CD4-positive, alpha-beta T cell (primary cell): Measurements from ENCODE around the gene CCDC116. TPM values are rescaled to one million over a fixed set of nuclear protein-coding genes. Genes with fewer than 3 reads are reported as not detected.

ENCODE experiments used
- ATAC-seq: fragments of 200-7000 bp; cut with Tn5 transposase; one replicate; pipeline ENCODE4 v1.10.0; 2022; ENCODE audit warnings: mild to moderate bottlenecking; ENCODE audit not compliant: poor library complexity
- CTCF ChIA-PET: fragments of 350-600 bp; sonication (Branson Sonifier 250); formaldehyde crosslinking; loops from one replicate; lab custom pipeline; 2021; ENCODE audit warnings: antibody characterized with exemption, inconsistent platforms; lab: Charles Lee
- POLR2A ChIA-PET: fragments of 350-600 bp; sonication (Branson Sonifier 250); formaldehyde crosslinking; loops from one replicate; lab custom pipeline; 2021; ENCODE audit warnings: antibody characterized with exemption, inconsistent platforms; lab: Charles Lee
- DNase-seq, 14 experiments: peaks; one replicate each; pipeline ENCODE4 v3.0.0-alpha.2; 2013 to 2020; ENCODE audit warnings: mixed read lengths in 2 of 14
- H3K27ac ChIP-seq, 2 donors: one replicate each; pipeline versions ENCODE4 v1.5.1 to v1.7.0; 2013; ENCODE audit warnings: low read length in 2 of 2, low read depth in 1 of 2, mild to moderate bottlenecking in 1 of 2
- H3K27me3 ChIP-seq, 2 experiments: 1 replicate in 1 of 2; 2 replicates in 1 of 2; pipeline versions ENCODE4 v1.6.1 to v1.7.0; 2013; ENCODE audit warnings: low read length in 2 of 2, control low read depth in 1 of 2, mild to moderate bottlenecking in 1 of 2, moderate library complexity in 1 of 2; ENCODE audit not compliant: insufficient read depth in 2 of 2, control insufficient read depth in 1 of 2
- H3K36me3 ChIP-seq: one replicate; pipeline ENCODE4 v1.6.1; 2013; ENCODE audit warnings: low read length, control low read depth; ENCODE audit not compliant: insufficient read depth
- H3K4me1 ChIP-seq: one replicate; pipeline ENCODE4 v1.6.1; 2013; ENCODE audit warnings: low read length, control low read depth; ENCODE audit not compliant: insufficient read depth
- H3K4me3 ChIP-seq: one replicate; pipeline ENCODE4 v1.5.1; 2013; ENCODE audit warnings: mild to moderate bottlenecking, low read length, moderate library complexity
- H3K9me3 ChIP-seq, 2 experiments: 1 replicate in 1 of 2; 2 replicates in 1 of 2; pipeline versions ENCODE4 v1.6.1 to v1.7.0; 2013; ENCODE audit warnings: low read length in 2 of 2, mild to moderate bottlenecking in 2 of 2, control low read depth in 1 of 2, moderate library complexity in 1 of 2; ENCODE audit not compliant: control insufficient read depth in 1 of 2, insufficient read depth in 1 of 2
- H3K27ac Mint-ChIP-seq: one replicate; pipeline ENCODE4 v1.8.0; 2020; ENCODE audit warnings: mixed read lengths
- H3K27me3 Mint-ChIP-seq: one replicate; pipeline ENCODE4 v1.8.0; 2021; ENCODE audit warnings: mixed read lengths
- H3K36me3 Mint-ChIP-seq: one replicate; pipeline ENCODE4 v1.8.0; 2021; ENCODE audit warnings: low read depth, mixed read lengths
- H3K4me1 Mint-ChIP-seq: one replicate; pipeline ENCODE4 v1.8.0; 2021; ENCODE audit warnings: low read depth, mixed read lengths
- H3K4me3 Mint-ChIP-seq: one replicate; pipeline ENCODE4 v1.8.0; 2020; ENCODE audit warnings: mild to moderate bottlenecking, mixed read lengths
- H3K9me3 Mint-ChIP-seq: one replicate; pipeline ENCODE4 v1.8.0; 2020; ENCODE audit warnings: mixed read lengths
- intact Hi-C, 2 experiments: fragments of 100-400 bp; cut with DNase I in 1 of 2; cut with micrococcal nuclease in 1 of 2; formaldehyde crosslinking; loops; one replicate each; pipeline versions ENCODE4 v1.15.1 to v1.9.0; 2023 to 2025; cut with DNase I, micrococcal nuclease
- total RNA-seq, 174 experiments: library from RNA in 2 of 174; stranded (reverse) in 2 of 174; gene quantifications; one replicate each; pipeline ENCODE4 v1.2.3 and lab custom pipeline; 2021 to 2026
- TF ChIP-seq, protein P1 (sequence below): fragments of 200-600 bp; IDR thresholded peaks from one replicate; pipeline ENCODE4 v1.8.0; 2022; ENCODE audit warnings: antibody characterized with exemption, mild to moderate bottlenecking

Gene CCDC116
- total RNA-seq, 2 experiments from 2014 or later = 0.14 to 0.20 TPM

DNA sequence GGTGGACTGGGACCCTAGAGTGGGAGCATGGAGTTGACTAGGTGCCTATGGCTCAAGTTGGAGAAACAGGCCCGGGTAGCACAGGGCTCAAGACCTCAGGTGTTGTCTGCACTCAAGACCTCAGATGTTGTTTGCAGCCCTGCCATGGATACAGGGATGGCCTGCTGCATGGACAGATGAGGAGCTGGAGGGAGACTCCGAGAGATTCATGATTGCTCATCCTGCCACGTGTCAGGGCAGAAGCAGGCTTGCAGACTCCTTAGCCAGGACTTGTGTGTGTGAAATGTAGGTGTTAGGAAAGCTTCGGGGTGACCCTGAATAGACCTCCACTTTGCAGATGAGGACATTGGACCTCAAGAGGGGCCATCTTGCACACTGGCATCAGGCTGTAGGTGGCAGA is 921 bp downstream of the CCDC116 start:
- POLR2A ChIA-PET = interaction anchor here (1.8 kb wide), 1 partner anchor 9 kb away, joined by 14 read pairs; the partner anchor contains the start of gene SDF2L1
- H3K27me3 Mint-ChIP-seq = no peaks in the 10 kb centered on the region
- Histone ChIP-seq H3K36me3 (peaks cover 1% of the 10 kb centered on the region), H3K27ac (no peak overlapping the region), H3K9me3 (peaks cover 0 to 7% of the 10 kb centered on the region in 2 experiments), H3K4me1 (peaks cover 24% of the 10 kb centered on the region), H3K27me3 (no peaks in the 10 kb centered on the region), H3K4me3 (no peak overlapping the region)
- intact Hi-C loops = no loop called here
- ATAC-seq (no peak), DNase-seq (no peak)
- H3K9me3 Mint-ChIP-seq = no peaks in the 10 kb centered on the region
- H3K4me3 Mint-ChIP-seq = no peak overlapping the region
- CTCF ChIA-PET = interaction anchor here (5.1 kb wide), 1 partner anchor 13 kb away, joined by 40 read pairs; no protein-coding TSS in a partner anchor
- peaks cover 25% of the 10 kb centered on the region for H3K4me1 Mint-ChIP-seq
- H3K27ac Mint-ChIP-seq = no peak overlapping the region
- TF ChIP-seq, protein P1, sequence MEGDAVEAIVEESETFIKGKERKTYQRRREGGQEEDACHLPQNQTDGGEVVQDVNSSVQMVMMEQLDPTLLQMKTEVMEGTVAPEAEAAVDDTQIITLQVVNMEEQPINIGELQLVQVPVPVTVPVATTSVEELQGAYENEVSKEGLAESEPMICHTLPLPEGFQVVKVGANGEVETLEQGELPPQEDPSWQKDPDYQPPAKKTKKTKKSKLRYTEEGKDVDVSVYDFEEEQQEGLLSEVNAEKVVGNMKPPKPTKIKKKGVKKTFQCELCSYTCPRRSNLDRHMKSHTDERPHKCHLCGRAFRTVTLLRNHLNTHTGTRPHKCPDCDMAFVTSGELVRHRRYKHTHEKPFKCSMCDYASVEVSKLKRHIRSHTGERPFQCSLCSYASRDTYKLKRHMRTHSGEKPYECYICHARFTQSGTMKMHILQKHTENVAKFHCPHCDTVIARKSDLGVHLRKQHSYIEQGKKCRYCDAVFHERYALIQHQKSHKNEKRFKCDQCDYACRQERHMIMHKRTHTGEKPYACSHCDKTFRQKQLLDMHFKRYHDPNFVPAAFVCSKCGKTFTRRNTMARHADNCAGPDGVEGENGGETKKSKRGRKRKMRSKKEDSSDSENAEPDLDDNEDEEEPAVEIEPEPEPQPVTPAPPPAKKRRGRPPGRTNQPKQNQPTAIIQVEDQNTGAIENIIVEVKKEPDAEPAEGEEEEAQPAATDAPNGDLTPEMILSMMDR = no peak
- peaks cover 10% of the 10 kb centered on the region for H3K36me3 Mint-ChIP-seq

DNA sequence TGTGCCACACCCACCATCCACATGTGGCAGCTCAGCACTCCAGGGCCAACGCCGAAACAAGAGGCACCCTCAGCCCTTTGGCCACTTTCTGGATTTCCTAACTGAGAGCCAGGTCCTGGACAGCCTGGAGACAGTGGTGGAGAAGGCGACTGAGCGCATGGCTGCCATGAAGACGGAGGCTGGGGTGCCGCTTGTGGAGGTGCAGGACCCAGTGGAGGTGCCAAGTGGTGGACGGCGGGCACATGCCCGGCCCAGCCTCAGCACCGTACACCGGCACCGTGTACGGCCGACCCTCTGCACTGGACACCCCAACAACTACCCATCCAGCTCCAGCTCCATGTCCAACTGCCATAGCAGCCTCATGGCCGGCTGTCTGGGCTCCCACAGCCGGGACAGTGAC is 1.5 kb downstream of the CCDC116 start:
- H3K4me3 Mint-ChIP-seq = no peak overlapping the region
- H3K9me3 ChIP-seq = peaks cover 0 to 7% of the 10 kb centered on the region in 2 experiments

DNA sequence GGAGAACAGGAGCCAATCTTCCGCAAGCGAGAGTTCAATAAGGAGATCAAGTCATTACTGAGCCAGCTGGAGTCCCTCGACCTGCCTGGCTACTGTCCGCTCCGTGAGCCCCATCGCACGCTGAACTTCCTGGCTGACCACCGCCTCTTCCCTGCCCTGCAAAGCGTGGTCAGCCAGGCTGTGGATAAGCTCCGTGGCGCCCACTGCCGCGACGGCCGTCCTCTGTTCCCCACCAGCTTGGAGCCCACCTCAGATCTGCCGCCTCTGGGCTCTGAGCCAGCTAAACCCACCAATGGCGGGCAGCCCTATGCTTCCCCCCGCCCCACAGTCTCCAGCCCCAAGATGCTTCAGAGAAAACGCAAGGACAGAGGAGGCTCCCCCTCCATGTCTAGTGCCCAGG is 2.3 kb downstream of the CCDC116 start:
- Histone ChIP-seq H3K4me1 (peaks cover 13% of the 10 kb centered on the region), H3K27me3 (no peaks in the 10 kb centered on the region), H3K4me3 (no peak overlapping the region), H3K36me3 (no peaks in the 10 kb centered on the region), H3K27ac (no peak overlapping the region), H3K9me3 (peaks cover 0 to 7% of the 10 kb centered on the region in 2 experiments)
- DNase-seq (no peak), ATAC-seq (no peak)
- Mint-ChIP-seq H3K27me3 (no peaks in the 10 kb centered on the region), H3K36me3 (peaks cover 3% of the 10 kb centered on the region), H3K4me3 (no peak overlapping the region), H3K9me3 (no peaks in the 10 kb centered on the region), H3K27ac (no peak overlapping the region), H3K4me1 (peaks cover 19% of the 10 kb centered on the region)
- intact Hi-C loops = no loop called here
- ChIA-PET POLR2A (no interaction called here), CTCF (interaction anchor here (1.3 kb wide), 1 partner anchor 12 kb away, joined by 3 read pairs; no protein-coding TSS in a partner anchor)
- TF ChIP-seq, protein P1 = no peak

More for the DNA sequence above, 1.5 kb downstream of the CCDC116 start:
- Histone ChIP-seq H3K4me1 (peaks cover 18% of the 10 kb centered on the region), H3K27ac (no peak overlapping the region), H3K4me3 (no peak overlapping the region), H3K27me3 (no peaks in the 10 kb centered on the region), H3K36me3 (no peaks in the 10 kb centered on the region)
- Mint-ChIP-seq H3K36me3 (peaks cover 9% of the 10 kb centered on the region), H3K9me3 (no peaks in the 10 kb centered on the region), H3K27me3 (no peaks in the 10 kb centered on the region), H3K4me1 (peaks cover 24% of the 10 kb centered on the region), H3K27ac (no peak overlapping the region)
- POLR2A ChIA-PET = no interaction called here
- no peak for DNase-seq
- intact Hi-C loops = no loop called here
- TF ChIP-seq, protein P1 = no peak
- CTCF ChIA-PET = no interaction called here
- no peak for ATAC-seq
